Activated T-helper 1 cell treated with anti-CD3 and anti-CD28 coated beads, Interleukin-12 subunit alpha, Interleukin-12 subunit beta, Interleukin-2, Interleukin-4 antibody, amounts not matched to agents 30 ng/mL and 10 ng/mL and 1 ng/mL, durations not matched to agents 14 hours and 24 hours and 36 hours (primary cell): ENCODE data around the gene OR9Q1. TPM values are rescaled to one million over a fixed set of nuclear protein-coding genes. Genes with fewer than 3 reads are reported as not detected.

ENCODE experiments used
- total RNA-seq: library from RNA; stranded (reverse); gene quantifications from 2 replicates; pipeline ENCODE4 v1.2.3, GENCODE V29; 2022

Gene OR9Q1
- total RNA-seq, 1 donor from 2014 or later = not detected

Other genes starting within 250 kb of the OR9Q1 start
- gene OR6Q1, start 7.1 kb downstream of the OR9Q1 start, total RNA-seq = not detected in 2 replicates
- not detected in 2 replicates for gene OR9I1, start 101.6 kb downstream of the OR9Q1 start, total RNA-seq
- not detected in 2 replicates for gene OR9Q2, start 165.2 kb downstream of the OR9Q1 start, total RNA-seq
- gene OR1S2, start 180.3 kb downstream of the OR9Q1 start, total RNA-seq = not detected in 2 replicates
- gene OR1S1, start 188.8 kb downstream of the OR9Q1 start, total RNA-seq = not detected in 2 replicates
- not detected in 2 replicates for gene OR10Q1, start 205.0 kb downstream of the OR9Q1 start, total RNA-seq
- not detected in 2 replicates for gene OR10W1, start 244.4 kb downstream of the OR9Q1 start, total RNA-seq